CD4-positive, alpha-beta T cell (primary cell): ENCODE measurements around the gene DDX43. TPM values are rescaled to one million over a fixed set of nuclear protein-coding genes. Genes with fewer than 3 reads are reported as not detected.
"Not testable (repeated sequence)": the region's sequence is repeated elsewhere in the genome, so short reads cannot be mapped to it uniquely, and the experiment has no call there.

Source experiments
- ATAC-seq: fragments of 200-7000 bp; cut with Tn5 transposase; one replicate; pipeline ENCODE4 v1.10.0; 2022; ENCODE audit warnings: mild to moderate bottlenecking; ENCODE audit not compliant: poor library complexity
- CTCF ChIA-PET: fragments of 350-600 bp; sonication (Branson Sonifier 250); formaldehyde crosslinking; loops from one replicate; lab custom pipeline; 2021; ENCODE audit warnings: antibody characterized with exemption, inconsistent platforms; lab: Charles Lee
- POLR2A ChIA-PET: fragments of 350-600 bp; sonication (Branson Sonifier 250); formaldehyde crosslinking; loops from one replicate; lab custom pipeline; 2021; ENCODE audit warnings: antibody characterized with exemption, inconsistent platforms; lab: Charles Lee
- DNase-seq, 14 experiments: peaks; one replicate each; pipeline ENCODE4 v3.0.0-alpha.2; 2013 to 2020; ENCODE audit warnings: mixed read lengths in 2 of 14
- H3K27ac ChIP-seq, 2 donors: one replicate each; pipeline versions ENCODE4 v1.5.1 to v1.7.0; 2013; ENCODE audit warnings: low read length in 2 of 2, low read depth in 1 of 2, mild to moderate bottlenecking in 1 of 2
- H3K27me3 ChIP-seq, 2 experiments: 1 replicate in 1 of 2; 2 replicates in 1 of 2; pipeline versions ENCODE4 v1.6.1 to v1.7.0; 2013; ENCODE audit warnings: low read length in 2 of 2, control low read depth in 1 of 2, mild to moderate bottlenecking in 1 of 2, moderate library complexity in 1 of 2; ENCODE audit not compliant: insufficient read depth in 2 of 2, control insufficient read depth in 1 of 2
- H3K36me3 ChIP-seq: one replicate; pipeline ENCODE4 v1.6.1; 2013; ENCODE audit warnings: low read length, control low read depth; ENCODE audit not compliant: insufficient read depth
- H3K4me1 ChIP-seq: one replicate; pipeline ENCODE4 v1.6.1; 2013; ENCODE audit warnings: low read length, control low read depth; ENCODE audit not compliant: insufficient read depth
- H3K4me3 ChIP-seq: one replicate; pipeline ENCODE4 v1.5.1; 2013; ENCODE audit warnings: mild to moderate bottlenecking, low read length, moderate library complexity
- H3K9me3 ChIP-seq, 2 experiments: 1 replicate in 1 of 2; 2 replicates in 1 of 2; pipeline versions ENCODE4 v1.6.1 to v1.7.0; 2013; ENCODE audit warnings: low read length in 2 of 2, mild to moderate bottlenecking in 2 of 2, control low read depth in 1 of 2, moderate library complexity in 1 of 2; ENCODE audit not compliant: control insufficient read depth in 1 of 2, insufficient read depth in 1 of 2
- H3K27ac Mint-ChIP-seq: one replicate; pipeline ENCODE4 v1.8.0; 2020; ENCODE audit warnings: mixed read lengths
- H3K27me3 Mint-ChIP-seq: one replicate; pipeline ENCODE4 v1.8.0; 2021; ENCODE audit warnings: mixed read lengths
- H3K36me3 Mint-ChIP-seq: one replicate; pipeline ENCODE4 v1.8.0; 2021; ENCODE audit warnings: low read depth, mixed read lengths
- H3K4me1 Mint-ChIP-seq: one replicate; pipeline ENCODE4 v1.8.0; 2021; ENCODE audit warnings: low read depth, mixed read lengths
- H3K4me3 Mint-ChIP-seq: one replicate; pipeline ENCODE4 v1.8.0; 2020; ENCODE audit warnings: mild to moderate bottlenecking, mixed read lengths
- H3K9me3 Mint-ChIP-seq: one replicate; pipeline ENCODE4 v1.8.0; 2020; ENCODE audit warnings: mixed read lengths
- CTCF ChIP-seq: fragments of 200-600 bp; IDR thresholded peaks from one replicate; pipeline ENCODE4 v1.8.0; 2022; ENCODE audit warnings: antibody characterized with exemption, mild to moderate bottlenecking
- intact Hi-C, 2 experiments: fragments of 100-400 bp; cut with DNase I in 1 of 2; cut with micrococcal nuclease in 1 of 2; formaldehyde crosslinking; loops; one replicate each; pipeline versions ENCODE4 v1.15.1 to v1.9.0; 2023 to 2025; cut with DNase I, micrococcal nuclease
- total RNA-seq, 174 experiments: library from RNA in 2 of 174; stranded (reverse) in 2 of 174; gene quantifications; one replicate each; pipeline ENCODE4 v1.2.3 and lab custom pipeline; 2021 to 2026

The DDX43 gene
- total RNA-seq, 2 experiments from 2014 or later, result 2.2 to 2.5 TPM

- ChIA-PET CTCF (no interaction called here), POLR2A (interaction anchor here (0.6 to 0.7 kb wide), 2 partner anchors 12 to 50 kb away, joined by 3 read pairs; no protein-coding TSS in a partner anchor)
- no peak for ATAC-seq
- intact Hi-C loops, result no loop called here
- Mint-ChIP-seq H3K4me3 (no peak overlapping the region), H3K27me3 (no peaks in the 10 kb centered on the region), H3K27ac (no peak overlapping the region), H3K9me3 (peaks cover under 1% of the 10 kb centered on the region), H3K36me3 (no peaks in the 10 kb centered on the region), H3K4me1 (no peaks in the 10 kb centered on the region)
- Histone ChIP-seq H3K27ac (no peak overlapping the region), H3K4me3 (no peak overlapping the region), H3K27me3 (no peaks in the 10 kb centered on the region), H3K36me3 (no peaks in the 10 kb centered on the region), H3K9me3 (peaks cover 10 to 27% of the 10 kb centered on the region in 2 experiments), H3K4me1 (no peaks in the 10 kb centered on the region)
- DNase-seq, result no peak
- TF ChIP-seq CTCF, result no peak
Measured at GRCh38 chr6:73375216-73375615, 19.4 kb upstream of the DDX43 start.

GRCh38 chr6:73377225-73377624 lies 17.4 kb upstream of the DDX43 start:
- no peak for TF ChIP-seq CTCF
- no peaks in the 10 kb centered on the region for H3K36me3 Mint-ChIP-seq
- DNase-seq (no peak), ATAC-seq (no peak)
- no peak overlapping the region for H3K4me3 ChIP-seq
- H3K4me3 Mint-ChIP-seq, result no peak overlapping the region
- no peak overlapping the region for H3K27ac Mint-ChIP-seq
- intact Hi-C loops, result no loop called here
- H3K4me1 ChIP-seq, result no peaks in the 10 kb centered on the region
- ChIA-PET POLR2A (no interaction called here), CTCF (no interaction called here)
- H3K27me3 ChIP-seq, result no peaks in the 10 kb centered on the region
- no peak overlapping the region for H3K27ac ChIP-seq
- H3K36me3 ChIP-seq, result no peaks in the 10 kb centered on the region
- peaks cover 4 to 10% of the 10 kb centered on the region in 2 experiments for H3K9me3 ChIP-seq
- H3K4me1 Mint-ChIP-seq, result no peaks in the 10 kb centered on the region
- H3K9me3 Mint-ChIP-seq, result no peaks in the 10 kb centered on the region
- H3K27me3 Mint-ChIP-seq, result no peaks in the 10 kb centered on the region

GRCh38 chr6:73381531-73381930 lies 13.1 kb upstream of the DDX43 start:
- ATAC-seq, H3K4me1 ChIP-seq, H3K4me1 Mint-ChIP-seq, POLR2A ChIA-PET, H3K27ac Mint-ChIP-seq, H3K27me3 Mint-ChIP-seq, H3K27ac ChIP-seq, H3K4me3 ChIP-seq, DNase-seq, CTCF ChIA-PET, H3K9me3 Mint-ChIP-seq, H3K9me3 ChIP-seq, H3K27me3 ChIP-seq, H3K36me3 Mint-ChIP-seq, H3K36me3 ChIP-seq, H3K4me3 Mint-ChIP-seq: not testable (repeated sequence)
- intact Hi-C loops, result loop anchor here in 1 of 2 experiments (10.0 kb wide), 1 partner anchor 97 kb away; no protein-coding TSS in a partner anchor

GRCh38 chr6:73382462-73383113 lies 12.0 kb upstream of the DDX43 start:
- H3K27ac ChIP-seq, result no peak overlapping the region
- TF ChIP-seq CTCF, result no peak
- no peaks in the 10 kb centered on the region for H3K36me3 ChIP-seq
- H3K27me3 ChIP-seq, result no peaks in the 10 kb centered on the region
- H3K27ac Mint-ChIP-seq, result no peak overlapping the region
- no peaks in the 10 kb centered on the region for H3K4me1 Mint-ChIP-seq
- CTCF ChIA-PET, result no interaction called here
- POLR2A ChIA-PET, result no interaction called here
- intact Hi-C loops, result loop anchor here in 1 of 2 experiments (10.0 kb wide), 1 partner anchor 98 kb away; no protein-coding TSS in a partner anchor
- DNase-seq, result no peak
- no peak overlapping the region for H3K4me3 ChIP-seq
- no peaks in the 10 kb centered on the region for H3K9me3 Mint-ChIP-seq
- H3K4me1 ChIP-seq, result no peaks in the 10 kb centered on the region
- H3K4me3 Mint-ChIP-seq, result no peak overlapping the region
- ATAC-seq, result no peak
- H3K27me3 Mint-ChIP-seq, result no peaks in the 10 kb centered on the region
- no peaks in the 10 kb centered on the region for H3K9me3 ChIP-seq
- no peaks in the 10 kb centered on the region for H3K36me3 Mint-ChIP-seq
